GM18868 (cell line): Measurements from ENCODE around the gene NXPH4.

Experiments
- ATAC-seq: cut with Tn5 transposase; IDR thresholded peaks from one replicate; pipeline ENCODE4 v1.9.1; 2021; ENCODE audit warnings: mild to moderate bottlenecking, moderate library complexity; ENCODE audit not compliant: unreplicated experiment

Gene NXPH4

DNA sequence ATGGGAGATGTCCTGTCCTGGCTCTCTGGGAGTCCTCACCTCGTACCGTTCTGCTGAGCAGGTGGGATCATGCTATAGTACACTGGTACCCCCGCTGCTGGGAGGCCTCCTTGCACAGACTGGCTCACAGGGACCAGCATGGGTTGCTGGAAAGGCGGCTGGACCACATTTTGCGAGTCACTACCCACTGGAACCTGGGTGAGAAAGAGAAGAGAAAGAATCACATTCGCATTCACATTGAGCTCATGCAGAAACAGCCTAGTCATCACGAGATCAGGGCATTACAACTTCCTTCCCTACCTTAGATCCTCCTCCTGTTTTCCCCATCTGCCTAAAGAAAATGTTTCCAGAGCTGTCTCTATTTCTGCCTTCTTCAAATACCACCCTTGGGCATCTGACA lies 51.7 kb downstream of the NXPH4 start:
- no peak for ATAC-seq

DNA sequence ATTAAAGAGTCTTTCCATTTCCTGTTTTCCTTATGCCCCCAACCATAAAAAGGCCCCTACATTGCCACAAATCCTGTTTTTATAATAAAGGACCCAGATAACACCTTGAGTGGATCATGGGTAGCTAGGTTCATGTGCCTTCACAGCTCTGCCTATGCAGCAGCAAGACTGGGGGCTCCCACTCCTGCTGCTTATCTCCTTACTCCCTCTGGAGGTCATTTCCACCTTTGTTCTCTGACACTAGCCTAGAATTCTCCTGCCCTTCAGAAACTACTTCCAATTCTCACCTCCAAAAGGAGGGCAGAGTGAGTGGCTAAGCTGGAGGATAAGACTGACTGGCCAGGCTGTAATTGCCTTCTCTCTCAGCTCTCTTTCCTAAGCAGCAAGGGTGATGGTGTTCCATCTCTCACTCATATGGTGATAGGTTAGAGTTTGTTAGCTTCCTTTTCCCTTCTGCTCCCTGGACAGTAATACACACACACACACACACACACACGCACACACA lies 54.4 kb downstream of the NXPH4 start:
- no peak for ATAC-seq

DNA sequence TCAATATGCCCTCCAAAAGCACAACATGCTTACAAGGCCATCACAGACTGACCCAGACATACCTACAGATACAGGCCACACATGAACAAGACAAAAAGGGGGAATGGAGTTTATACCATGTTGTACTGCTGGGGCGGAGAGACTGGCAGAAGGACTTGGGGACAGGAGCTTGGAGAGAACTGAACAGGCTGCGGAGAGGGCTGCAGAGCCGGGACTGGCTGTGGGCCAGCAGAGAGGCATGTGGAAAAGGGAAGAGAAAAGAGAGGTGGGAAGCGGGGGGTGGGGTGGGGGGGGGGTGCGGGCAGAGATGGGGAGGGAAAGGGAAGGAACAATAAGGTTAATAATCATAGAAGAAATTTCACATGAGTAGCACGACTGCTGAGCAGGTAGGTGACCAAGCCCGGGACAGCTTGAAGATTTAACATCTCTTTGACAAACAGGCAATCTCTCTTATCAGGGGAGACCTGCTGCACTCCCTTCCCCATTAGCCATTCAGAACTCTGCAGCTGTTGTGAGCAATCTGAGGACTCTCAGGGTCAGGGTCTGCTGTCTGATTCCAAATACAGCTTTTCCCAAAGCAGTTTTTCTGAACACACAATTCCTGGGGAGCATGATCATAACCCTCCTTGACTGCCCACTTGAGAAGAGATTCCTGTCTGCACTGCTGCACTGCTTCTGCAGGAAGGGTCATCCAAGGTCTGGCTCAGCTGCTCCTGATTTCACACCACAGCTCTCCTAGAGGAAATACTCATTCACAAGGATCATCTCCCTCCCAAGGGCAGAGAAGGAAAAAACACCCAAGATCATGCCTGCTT lies 56.0 kb downstream of the NXPH4 start:
- no peak for ATAC-seq

DNA sequence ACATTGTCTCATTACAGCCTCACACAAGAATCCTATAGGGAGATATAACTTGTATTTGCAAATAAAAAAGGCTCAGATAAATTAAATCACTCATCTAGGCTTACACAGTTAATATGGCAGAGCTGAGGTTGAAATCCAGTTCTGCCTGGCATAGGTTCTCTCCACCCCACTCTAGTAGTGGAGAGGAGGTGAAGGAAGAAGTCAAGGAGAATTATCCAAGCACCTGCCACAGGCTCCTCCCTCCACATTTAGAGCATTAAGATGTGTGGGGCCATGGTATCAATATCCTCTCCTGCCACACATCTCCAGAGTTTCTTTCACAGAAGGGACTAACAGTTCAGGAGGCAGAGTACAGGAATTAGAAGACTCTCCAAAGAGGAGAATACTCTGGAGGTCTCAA lies 56.9 kb downstream of the NXPH4 start:
- ATAC-seq, result no peak
